ENCODE data around the gene SLC25A31. TPM values are rescaled to one million over a fixed set of nuclear protein-coding genes. Genes with fewer than 3 reads are reported as not detected.

Gene SLC25A31
- total and polyA plus RNA-seq, 2 experiments from 2014 or later = not detected

- Mint-ChIP-seq H3K4me3 (no peak overlapping the region), H3K36me3 (ENCODE audit: low read depth) (no peaks in the 10 kb centered on the region), H3K27ac (no peak overlapping the region), H3K4me1 (peaks cover 3% of the 10 kb centered on the region; the same call in 1 of the 3 replicates), H3K27me3 (ENCODE audit: insufficient read depth, low read depth, poor library complexity) (no peaks in the 10 kb centered on the region), H3K9me3 (no peaks in the 10 kb centered on the region)
- H3F3A ChIP-seq (replicated peaks; ENCODE audit: low read depth) = no peaks in the 10 kb centered on the region
- H3K36me3 ChIP-seq (ENCODE audit: insufficient read depth) = no peaks in the 10 kb centered on the region
- DNase-seq (ENCODE audit: low spot score) (no peak), ATAC-seq (no peak)
- TF ChIP-seq ETS1 (IDR thresholded peaks at IDR 0.05) (no peak), ZNF331 (CRISPR knock-in tag; IDR thresholded peaks at IDR 0.05; ENCODE audit: low read depth) (no peak), REST (IDR thresholded peaks at IDR 0.05; ENCODE audit: unreplicated experiment) (no peak), STAT1 (IDR thresholded peaks at IDR 0.05; ENCODE audit: unreplicated experiment) (no peak), NANOG (IDR thresholded peaks at IDR 0.05; ENCODE audit: borderline replicate concordance) (no peak), EZH2 (IDR thresholded peaks at IDR 0.05; ENCODE audit: low read depth, unreplicated experiment) (no peak), JUNB (IDR thresholded peaks at IDR 0.05; ENCODE audit: unreplicated experiment) (no peak), CREB1 (CRISPR knock-in tag; IDR thresholded peaks at IDR 0.05; ENCODE audit: low read depth) (no peak), EZH2phosphoT487 (IDR thresholded peaks at IDR 0.05; ENCODE audit: unreplicated experiment) (no peak), POLR2AphosphoS5 (IDR thresholded peaks at IDR 0.05; ENCODE audit: low read depth) (no peak), ZNF114 (CRISPR knock-in tag; IDR thresholded peaks at IDR 0.05) (no peak)
- TF ChIP-seq, protein P1, sequence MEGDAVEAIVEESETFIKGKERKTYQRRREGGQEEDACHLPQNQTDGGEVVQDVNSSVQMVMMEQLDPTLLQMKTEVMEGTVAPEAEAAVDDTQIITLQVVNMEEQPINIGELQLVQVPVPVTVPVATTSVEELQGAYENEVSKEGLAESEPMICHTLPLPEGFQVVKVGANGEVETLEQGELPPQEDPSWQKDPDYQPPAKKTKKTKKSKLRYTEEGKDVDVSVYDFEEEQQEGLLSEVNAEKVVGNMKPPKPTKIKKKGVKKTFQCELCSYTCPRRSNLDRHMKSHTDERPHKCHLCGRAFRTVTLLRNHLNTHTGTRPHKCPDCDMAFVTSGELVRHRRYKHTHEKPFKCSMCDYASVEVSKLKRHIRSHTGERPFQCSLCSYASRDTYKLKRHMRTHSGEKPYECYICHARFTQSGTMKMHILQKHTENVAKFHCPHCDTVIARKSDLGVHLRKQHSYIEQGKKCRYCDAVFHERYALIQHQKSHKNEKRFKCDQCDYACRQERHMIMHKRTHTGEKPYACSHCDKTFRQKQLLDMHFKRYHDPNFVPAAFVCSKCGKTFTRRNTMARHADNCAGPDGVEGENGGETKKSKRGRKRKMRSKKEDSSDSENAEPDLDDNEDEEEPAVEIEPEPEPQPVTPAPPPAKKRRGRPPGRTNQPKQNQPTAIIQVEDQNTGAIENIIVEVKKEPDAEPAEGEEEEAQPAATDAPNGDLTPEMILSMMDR (conservative IDR thresholded peaks at IDR 0.05; ENCODE audit: low read depth in 2 of 2) = no peak
- TF ChIP-seq, protein P2, sequence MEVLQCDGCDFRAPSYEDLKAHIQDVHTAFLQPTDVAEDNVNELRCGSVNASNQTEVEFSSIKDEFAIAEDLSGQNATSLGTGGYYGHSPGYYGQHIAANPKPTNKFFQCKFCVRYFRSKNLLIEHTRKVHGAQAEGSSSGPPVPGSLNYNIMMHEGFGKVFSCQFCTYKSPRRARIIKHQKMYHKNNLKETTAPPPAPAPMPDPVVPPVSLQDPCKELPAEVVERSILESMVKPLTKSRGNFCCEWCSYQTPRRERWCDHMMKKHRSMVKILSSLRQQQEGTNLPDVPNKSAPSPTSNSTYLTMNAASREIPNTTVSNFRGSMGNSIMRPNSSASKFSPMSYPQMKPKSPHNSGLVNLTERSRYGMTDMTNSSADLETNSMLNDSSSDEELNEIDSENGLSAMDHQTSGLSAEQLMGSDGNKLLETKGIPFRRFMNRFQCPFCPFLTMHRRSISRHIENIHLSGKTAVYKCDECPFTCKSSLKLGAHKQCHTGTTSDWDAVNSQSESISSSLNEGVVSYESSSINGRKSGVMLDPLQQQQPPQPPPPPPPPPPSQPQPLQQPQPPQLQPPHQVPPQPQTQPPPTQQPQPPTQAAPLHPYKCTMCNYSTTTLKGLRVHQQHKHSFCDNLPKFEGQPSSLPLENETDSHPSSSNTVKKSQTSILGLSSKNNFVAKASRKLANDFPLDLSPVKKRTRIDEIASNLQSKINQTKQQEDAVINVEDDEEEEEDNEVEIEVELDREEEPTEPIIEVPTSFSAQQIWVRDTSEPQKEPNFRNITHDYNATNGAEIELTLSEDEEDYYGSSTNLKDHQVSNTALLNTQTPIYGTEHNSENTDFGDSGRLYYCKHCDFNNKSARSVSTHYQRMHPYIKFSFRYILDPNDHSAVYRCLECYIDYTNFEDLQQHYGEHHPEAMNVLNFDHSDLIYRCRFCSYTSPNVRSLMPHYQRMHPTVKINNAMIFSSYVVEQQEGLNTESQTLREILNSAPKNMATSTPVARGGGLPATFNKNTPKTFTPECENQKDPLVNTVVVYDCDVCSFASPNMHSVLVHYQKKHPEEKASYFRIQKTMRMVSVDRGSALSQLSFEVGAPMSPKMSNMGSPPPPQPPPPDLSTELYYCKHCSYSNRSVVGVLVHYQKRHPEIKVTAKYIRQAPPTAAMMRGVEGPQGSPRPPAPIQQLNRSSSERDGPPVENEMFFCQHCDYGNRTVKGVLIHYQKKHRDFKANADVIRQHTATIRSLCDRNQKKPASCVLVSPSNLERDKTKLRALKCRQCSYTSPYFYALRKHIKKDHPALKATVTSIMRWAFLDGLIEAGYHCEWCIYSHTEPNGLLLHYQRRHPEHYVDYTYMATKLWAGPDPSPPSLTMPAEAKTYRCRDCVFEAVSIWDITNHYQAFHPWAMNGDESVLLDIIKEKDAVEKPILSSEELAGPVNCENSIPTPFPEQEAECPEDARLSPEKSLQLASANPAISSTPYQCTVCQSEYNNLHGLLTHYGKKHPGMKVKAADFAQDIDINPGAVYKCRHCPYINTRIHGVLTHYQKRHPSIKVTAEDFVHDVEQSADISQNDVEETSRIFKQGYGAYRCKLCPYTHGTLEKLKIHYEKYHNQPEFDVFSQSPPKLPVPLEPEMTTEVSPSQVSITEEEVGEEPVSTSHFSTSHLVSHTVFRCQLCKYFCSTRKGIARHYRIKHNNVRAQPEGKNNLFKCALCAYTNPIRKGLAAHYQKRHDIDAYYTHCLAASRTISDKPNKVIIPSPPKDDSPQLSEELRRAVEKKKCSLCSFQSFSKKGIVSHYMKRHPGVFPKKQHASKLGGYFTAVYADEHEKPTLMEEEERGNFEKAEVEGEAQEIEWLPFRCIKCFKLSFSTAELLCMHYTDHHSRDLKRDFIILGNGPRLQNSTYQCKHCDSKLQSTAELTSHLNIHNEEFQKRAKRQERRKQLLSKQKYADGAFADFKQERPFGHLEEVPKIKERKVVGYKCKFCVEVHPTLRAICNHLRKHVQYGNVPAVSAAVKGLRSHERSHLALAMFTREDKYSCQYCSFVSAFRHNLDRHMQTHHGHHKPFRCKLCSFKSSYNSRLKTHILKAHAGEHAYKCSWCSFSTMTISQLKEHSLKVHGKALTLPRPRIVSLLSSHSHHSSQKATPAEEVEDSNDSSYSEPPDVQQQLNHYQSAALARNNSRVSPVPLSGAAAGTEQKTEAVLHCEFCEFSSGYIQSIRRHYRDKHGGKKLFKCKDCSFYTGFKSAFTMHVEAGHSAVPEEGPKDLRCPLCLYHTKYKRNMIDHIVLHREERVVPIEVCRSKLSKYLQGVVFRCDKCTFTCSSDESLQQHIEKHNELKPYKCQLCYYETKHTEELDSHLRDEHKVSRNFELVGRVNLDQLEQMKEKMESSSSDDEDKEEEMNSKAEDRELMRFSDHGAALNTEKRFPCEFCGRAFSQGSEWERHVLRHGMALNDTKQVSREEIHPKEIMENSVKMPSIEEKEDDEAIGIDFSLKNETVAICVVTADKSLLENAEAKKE (CRISPR knock-in tag; IDR thresholded peaks at IDR 0.05) = no peak
- H3K27me3 ChIP-seq (ENCODE audit: insufficient read depth) = no peaks in the 10 kb centered on the region
- H2AFZ ChIP-seq = no peak overlapping the region
- H3K4me3 ChIP-seq = no peak overlapping the region
- H3K4me2 ChIP-seq = no peak overlapping the region
- no peaks in the 10 kb centered on the region for H3K79me2 ChIP-seq (replicated peaks; ENCODE audit: insufficient read depth)
- no peaks in the 10 kb centered on the region for H3K9me2 ChIP-seq (ENCODE audit: insufficient read depth)
- no peaks in the 10 kb centered on the region for H4K20me1 ChIP-seq (replicated peaks; ENCODE audit: insufficient read depth)
- H3K4me1 ChIP-seq (ENCODE audit: insufficient read depth) = no peaks in the 10 kb centered on the region
- no peak overlapping the region for H3K27ac ChIP-seq (ENCODE audit: low read depth)
Measured at GRCh38 chr4:127771535-127772275, 41.5 kb downstream of the SLC25A31 start.
